T1000 (cell line): ENCODE measurements around the gene SLC49A3.

Experiments used
- DNase-seq: peaks from one replicate; lab custom pipeline; 2025; ENCODE audit warnings: mixed read lengths; lab: John Stamatoyannopoulos, UW

SLC49A3 gene

DNA sequence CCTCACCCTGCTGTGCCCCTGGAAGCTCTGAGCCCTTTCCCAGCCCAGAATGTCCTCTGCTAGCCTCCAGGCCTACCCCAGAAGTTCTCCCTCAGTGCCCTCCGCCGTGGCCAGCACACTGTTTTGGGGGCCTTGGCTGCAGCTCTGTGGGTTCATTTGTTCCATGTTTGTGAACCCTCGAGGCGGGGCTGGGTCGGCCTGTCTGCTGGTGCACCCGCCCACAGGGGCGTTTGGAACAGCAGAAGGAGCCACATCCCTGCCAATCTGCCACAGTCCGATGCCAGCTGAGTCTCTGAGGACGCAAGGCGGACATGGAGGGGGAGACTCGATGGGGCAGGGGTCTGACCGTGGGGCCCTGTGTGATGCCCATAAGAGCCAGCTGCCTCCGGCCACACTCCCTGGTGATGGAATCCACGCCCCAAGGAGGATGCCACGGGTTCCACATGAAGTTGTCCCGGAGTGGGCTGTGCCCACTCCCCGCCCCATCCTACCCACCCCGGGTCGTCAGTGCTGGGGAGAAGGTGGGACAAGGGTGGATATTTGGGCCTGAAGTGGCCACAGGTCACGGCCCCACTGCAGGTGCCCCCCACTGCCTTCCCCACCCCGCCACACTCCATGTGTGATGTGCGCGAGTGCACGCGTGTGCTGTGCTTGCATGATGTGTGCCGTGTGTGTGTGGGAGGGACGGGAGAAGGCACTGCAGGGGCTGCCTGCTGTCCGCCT, 22.0 kb downstream of the SLC49A3 start:
- DNase-seq = no peak

DNA sequence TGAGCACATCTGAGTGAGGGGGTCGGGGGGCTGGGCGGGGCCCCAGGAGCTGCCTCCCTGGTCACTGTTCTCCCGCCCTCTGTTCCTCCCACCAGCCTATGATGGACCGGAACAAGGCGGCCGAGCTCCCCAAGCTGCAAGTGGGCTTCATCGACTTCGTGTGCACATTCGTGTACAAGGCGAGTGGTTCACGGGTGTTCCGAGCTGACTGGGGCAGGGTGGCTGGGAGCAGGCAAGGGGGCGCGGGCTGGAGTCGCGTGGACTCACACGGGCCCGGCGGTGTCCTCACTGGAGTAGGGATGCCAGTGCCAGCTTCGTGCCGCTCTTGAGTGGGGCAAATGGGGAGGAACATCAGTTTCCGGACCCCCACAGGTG, 22.5 kb downstream of the SLC49A3 start:
- no peak for DNase-seq

DNA sequence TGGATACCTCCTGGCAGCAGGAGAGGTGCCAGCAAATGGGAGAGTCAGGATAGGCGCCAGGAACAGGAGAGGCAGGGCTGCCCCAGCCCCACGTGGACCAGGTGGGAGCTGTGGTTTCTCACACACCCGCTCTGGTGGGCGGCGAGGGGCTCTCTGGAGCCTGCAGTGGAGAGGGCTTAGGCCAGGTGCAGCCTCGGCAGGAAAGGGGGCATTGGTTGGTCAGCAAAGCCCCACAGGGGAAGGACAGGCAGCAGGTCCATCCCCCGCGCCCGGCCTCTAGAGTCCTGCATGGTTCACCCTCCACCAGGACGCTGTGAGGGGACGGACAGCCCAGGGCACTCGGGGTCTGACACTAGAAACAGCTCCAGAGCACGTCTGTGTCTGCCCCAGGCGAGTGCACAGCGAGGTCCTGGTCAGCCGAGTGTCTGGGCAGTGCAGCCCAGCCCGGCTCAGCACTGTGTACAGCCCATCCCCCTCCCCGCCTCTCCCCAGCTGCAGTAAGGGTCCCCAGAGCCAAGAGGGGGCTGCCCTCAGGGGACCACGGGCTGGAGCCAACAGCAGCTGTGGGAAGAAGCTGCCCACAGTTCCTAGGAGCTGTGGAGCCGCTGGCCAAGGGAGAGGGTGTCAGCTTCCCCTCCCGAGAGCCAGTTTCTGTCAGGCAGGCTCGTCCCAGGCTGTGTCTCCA, 23.1 kb downstream of the SLC49A3 start:
- no peak for DNase-seq

- DNase-seq = no peak
Measured at GRCh38 chr4:665381-665750, 23.6 kb downstream of the SLC49A3 start.

DNA sequence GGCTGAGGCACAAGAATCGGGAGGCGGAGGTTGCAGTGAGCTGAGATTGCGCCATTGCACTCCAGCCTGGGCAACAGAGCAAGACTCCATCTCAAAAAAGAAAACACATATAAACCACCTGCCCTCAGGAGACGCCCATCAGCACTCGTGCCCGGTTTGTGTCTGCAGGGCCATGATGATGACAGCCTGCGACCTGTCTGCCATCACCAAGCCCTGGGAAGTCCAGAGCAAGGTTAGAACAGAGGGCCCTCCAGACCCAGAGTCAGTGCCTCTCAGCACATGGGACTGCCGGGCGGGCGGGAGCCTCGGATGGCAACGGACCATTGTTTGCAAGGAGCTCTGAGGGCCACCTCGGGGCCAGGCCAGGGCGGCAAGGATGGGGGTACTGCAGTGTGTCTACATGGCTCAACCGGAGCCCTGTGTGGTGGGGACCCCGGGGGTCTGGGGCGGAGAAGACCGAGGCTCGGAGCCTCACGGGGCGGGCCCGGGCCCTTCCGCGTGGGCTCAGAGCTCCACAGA, 24.2 kb downstream of the SLC49A3 start:
- DNase-seq = no peak

DNA sequence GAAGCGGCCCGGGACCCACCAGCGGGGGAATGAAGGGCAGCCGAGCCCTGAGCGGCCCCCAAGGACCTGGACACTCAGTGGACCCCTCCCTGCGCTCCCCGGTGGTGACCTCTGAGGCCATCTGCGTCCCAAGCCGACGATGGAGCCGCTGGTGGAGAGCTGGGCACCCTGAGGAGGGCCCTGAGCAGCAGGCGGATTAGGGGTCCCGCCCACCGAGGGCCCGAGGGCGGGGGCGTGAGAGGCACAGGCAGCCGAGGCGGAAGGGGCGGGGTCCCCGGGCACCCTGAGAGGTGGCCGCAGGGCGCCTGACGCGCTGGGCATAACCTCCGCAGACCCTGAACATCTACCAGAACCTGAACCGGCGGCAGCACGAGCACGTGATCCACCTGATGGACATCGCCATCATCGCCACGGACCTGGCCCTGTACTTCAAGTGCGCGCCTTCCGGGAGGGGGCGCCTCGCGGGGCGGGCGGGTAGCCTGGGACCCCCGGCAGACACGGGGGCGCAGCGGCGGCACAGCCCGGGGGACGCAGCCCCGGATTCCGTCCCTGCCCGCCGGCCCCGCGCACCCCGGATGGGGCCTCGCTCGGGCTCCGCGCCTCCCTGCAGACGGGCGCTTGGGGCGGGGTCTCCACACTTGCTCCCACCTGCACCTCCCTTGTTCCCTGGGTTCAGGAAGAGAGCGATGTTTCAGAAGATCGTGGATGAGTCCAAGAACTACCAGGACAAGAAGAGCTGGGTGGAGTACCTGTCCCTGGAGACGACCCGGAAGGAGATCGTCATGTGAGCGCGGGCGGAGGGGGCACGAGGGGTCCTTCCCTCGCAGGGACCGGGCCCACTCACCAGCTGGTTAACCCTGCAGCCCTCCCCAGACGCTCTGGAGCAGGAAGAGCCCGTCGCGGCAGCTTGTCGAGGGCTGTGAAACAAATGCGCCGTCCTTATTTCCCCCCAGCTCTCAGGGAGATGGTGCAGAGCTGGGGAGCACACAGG, 25.2 kb downstream of the SLC49A3 start:
- no peak for DNase-seq

- no peak for DNase-seq
Measured at GRCh38 chr4:663046-663437, 25.9 kb downstream of the SLC49A3 start.

GRCh38 chr4:661881-662761, 26.8 kb downstream of the SLC49A3 start:
- DNase-seq = no peak

- no peak for DNase-seq
Measured at GRCh38 chr4:661231-661630, 27.7 kb downstream of the SLC49A3 start.

- no peak for DNase-seq
Measured at GRCh38 chr4:660401-660800, 28.6 kb downstream of the SLC49A3 start.

- no peak for DNase-seq
Measured at GRCh38 chr4:659851-660250, 29.1 kb downstream of the SLC49A3 start.

- no peak for DNase-seq
Measured at GRCh38 chr4:658681-659667, 30.0 kb downstream of the SLC49A3 start.

DNA sequence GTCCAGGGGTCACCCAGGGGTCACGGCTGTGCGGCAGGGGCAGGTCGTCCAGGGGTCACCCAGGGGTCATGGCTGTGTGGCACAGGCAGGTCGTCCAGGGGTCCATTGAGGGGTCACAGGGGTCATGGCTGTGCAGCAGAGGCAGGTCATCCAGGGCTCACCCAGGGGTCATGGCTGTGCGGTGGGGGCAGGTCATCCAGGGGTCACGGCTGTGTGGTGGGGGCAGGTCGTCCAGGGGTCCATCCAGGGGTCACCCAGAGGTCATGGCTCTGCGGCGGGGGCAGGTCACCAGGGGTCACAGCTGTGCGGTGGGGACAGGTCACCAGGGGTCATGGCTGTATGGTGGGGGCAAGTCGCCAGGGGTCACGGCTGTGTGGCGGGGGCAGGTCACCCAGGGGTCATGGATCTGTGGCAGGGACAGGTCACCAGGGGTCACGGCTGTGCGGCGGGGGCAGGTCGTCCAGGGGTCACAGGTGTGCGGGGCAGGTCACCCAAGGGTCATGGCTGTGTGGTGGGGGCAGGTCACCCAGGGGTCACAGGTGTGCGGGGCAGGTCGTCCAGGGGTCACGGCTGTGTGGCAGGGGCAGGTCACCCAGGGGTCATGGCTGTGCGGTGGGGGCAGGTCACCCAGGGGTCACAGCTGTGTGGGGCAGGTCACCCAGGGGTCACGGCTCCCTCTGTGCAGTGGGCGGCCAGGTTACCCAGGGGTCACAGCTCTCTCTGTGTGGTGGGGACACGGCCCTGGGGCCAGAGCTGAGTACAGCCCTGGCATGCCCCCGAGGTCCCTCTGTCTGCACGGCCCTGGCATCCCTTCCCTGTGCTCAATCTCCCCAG, 30.9 kb downstream of the SLC49A3 start:
- no peak for DNase-seq

GRCh38 chr4:657338-657833, 31.6 kb downstream of the SLC49A3 start:
- DNase-seq = no peak

GRCh38 chr4:656436-657337, 32.3 kb downstream of the SLC49A3 start:
- no peak for DNase-seq

DNA sequence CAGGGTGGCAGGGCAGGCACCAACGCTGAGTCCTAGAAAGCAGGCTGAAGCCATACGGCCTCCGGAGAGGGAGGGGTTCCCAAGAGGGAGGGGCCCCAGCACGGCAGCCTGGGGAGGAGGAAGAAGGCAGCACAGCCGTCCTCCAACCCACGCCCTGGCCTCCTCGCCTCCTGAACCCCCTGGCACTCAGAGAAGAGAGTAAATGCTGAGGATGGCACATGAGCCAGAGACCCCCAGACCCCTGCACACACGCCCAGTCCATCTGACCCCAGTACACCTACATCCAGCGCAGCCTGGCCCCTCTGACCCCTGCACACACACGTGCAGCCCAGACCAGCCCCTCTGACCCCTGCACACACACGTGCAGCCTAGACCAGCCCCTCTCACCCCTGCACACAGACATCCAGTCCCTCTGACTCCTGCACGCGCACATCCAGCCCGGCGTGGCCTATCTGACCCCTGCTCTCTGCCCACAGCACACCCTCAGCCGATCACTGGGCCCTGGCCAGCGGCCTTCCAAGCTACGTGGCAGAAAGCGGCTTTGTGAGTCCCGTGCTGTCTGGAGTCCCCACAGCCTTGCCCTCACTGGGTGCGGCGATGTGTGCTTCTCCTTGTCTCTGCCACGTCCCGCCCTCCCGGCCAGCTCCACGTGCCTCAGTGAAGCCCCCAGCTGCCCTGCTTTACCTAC, 33.3 kb downstream of the SLC49A3 start:
- no peak for DNase-seq

GRCh38 chr4:654871-655463, 34.0 kb downstream of the SLC49A3 start:
- no peak for DNase-seq
